Lower lobe of right lung (tissue), 2 donors: ENCODE data around the gene SOD3. TPM values are rescaled to one million over a fixed set of nuclear protein-coding genes. Genes with fewer than 3 reads are reported as not detected.

Experiments
- ATAC-seq, 2 donors: fragments of 200-7000 bp; cut with Tn5 transposase; one replicate each; pipeline ENCODE4 v1.9.1; 2020 to 2022; ENCODE audit warnings: mild to moderate bottlenecking in 2 of 2, moderate library complexity in 2 of 2
- DNase-seq: peaks from one replicate; pipeline ENCODE4 v3.0.0-alpha.2; 2020
- H3K27ac ChIP-seq: fragments of 200-600 bp; one replicate; pipeline ENCODE4 v1.8.0; 2022
- H3K27me3 ChIP-seq: fragments of 200-600 bp; one replicate; pipeline ENCODE4 v1.8.0; 2022; ENCODE audit warnings: low read depth
- H3K36me3 ChIP-seq: fragments of 200-600 bp; one replicate; pipeline ENCODE4 v1.8.0; 2022; ENCODE audit warnings: mild to moderate bottlenecking
- H3K4me1 ChIP-seq: fragments of 200-600 bp; one replicate; pipeline ENCODE4 v1.8.0; 2022
- H3K4me3 ChIP-seq: fragments of 200-600 bp; one replicate; pipeline ENCODE4 v1.8.0; 2022; ENCODE audit warnings: mild to moderate bottlenecking
- H3K9me3 ChIP-seq: fragments of 200-600 bp; one replicate; pipeline ENCODE4 v1.8.0; 2022
- intact Hi-C: fragments of 100-400 bp; cut with DNase I; formaldehyde crosslinking; loops from one replicate; pipeline ENCODE4 v1.11.0; 2022
- total RNA-seq: library from RNA; stranded (reverse); fragmentation: NEBNext Ultra II Directional; extraction: Animal tissue kit (Norgen Biotek cat#: 25700); gene quantifications from one replicate; pipeline ENCODE4 v1.2.1, GENCODE V29; 2021
- TF ChIP-seq, protein P1 (sequence below): fragments of 200-600 bp; IDR thresholded peaks from one replicate; pipeline ENCODE4 v1.8.0; 2022; ENCODE audit warnings: antibody characterized with exemption, mild to moderate bottlenecking
- donor health status: DM: no; HTN: yes; CAD: no; lungs with severe emphysema.

Gene SOD3
- total RNA-seq, 1 donor from 2014 or later, result 111 TPM

DNA sequence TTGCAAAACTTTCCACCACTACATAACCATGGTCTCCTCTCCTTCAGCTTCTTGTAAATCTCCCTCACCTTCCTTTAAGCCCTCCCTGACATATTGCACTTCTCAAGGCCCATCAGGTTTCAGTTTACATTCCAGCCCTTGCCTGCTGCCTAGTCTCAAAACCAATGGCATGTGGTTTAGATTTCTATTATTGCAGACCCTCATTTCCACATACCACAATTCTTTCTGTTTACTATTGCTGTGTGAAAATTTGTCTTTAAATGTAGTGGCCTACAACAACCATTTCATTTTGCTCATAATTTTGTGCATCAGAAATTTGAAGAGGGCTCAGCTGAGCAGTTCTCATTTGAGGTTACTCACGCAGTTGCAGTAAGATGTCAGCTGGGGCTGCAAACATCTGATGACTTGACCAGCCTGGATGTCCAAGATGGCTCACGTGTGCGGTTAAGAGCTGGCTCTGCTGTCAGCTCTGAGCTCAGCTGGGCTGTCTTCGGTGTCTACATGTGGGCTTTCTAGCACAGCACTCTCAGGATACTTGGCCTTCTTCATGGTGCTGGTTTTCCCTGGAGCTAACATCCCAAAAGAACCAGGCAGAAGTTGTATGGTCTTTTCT is 29.9 kb upstream of the SOD3 start:
- ATAC-seq (no peak), DNase-seq (no peak)
- intact Hi-C loops, result no loop called here
- H3K4me3 ChIP-seq, result no peak overlapping the region
- H3K9me3 ChIP-seq, result no peaks in the 10 kb centered on the region
- TF ChIP-seq, protein P1, sequence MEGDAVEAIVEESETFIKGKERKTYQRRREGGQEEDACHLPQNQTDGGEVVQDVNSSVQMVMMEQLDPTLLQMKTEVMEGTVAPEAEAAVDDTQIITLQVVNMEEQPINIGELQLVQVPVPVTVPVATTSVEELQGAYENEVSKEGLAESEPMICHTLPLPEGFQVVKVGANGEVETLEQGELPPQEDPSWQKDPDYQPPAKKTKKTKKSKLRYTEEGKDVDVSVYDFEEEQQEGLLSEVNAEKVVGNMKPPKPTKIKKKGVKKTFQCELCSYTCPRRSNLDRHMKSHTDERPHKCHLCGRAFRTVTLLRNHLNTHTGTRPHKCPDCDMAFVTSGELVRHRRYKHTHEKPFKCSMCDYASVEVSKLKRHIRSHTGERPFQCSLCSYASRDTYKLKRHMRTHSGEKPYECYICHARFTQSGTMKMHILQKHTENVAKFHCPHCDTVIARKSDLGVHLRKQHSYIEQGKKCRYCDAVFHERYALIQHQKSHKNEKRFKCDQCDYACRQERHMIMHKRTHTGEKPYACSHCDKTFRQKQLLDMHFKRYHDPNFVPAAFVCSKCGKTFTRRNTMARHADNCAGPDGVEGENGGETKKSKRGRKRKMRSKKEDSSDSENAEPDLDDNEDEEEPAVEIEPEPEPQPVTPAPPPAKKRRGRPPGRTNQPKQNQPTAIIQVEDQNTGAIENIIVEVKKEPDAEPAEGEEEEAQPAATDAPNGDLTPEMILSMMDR, result no peak
- H3K27ac ChIP-seq, result no peak overlapping the region
- no peaks in the 10 kb centered on the region for H3K27me3 ChIP-seq
- H3K4me1 ChIP-seq, result no peaks in the 10 kb centered on the region
- H3K36me3 ChIP-seq, result no peaks in the 10 kb centered on the region

DNA sequence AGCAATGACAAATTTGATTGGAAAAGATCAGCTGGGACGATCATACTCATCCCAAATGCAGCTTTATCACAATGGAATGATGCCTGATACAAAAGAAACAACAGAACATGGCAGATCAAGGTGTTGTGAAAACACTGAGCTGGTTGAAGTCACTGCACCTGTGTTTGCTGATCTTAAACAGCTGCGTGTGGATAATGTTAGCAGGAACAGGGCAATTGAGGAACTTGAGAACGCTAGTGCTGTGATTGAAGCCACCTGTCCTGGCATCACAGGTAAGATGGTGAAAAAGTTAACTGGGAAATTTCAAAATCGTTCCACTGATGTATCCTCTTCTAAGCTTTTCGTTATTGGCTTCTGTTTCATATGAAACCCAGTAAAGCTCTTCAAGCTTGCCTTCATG is 27.4 kb upstream of the SOD3 start:
- H3K9me3 ChIP-seq, result no peaks in the 10 kb centered on the region
- DNase-seq, result no peak
- no peak overlapping the region for H3K27ac ChIP-seq
- no peaks in the 10 kb centered on the region for H3K4me1 ChIP-seq
- no peaks in the 10 kb centered on the region for H3K27me3 ChIP-seq
- TF ChIP-seq, protein P1, result no peak
- intact Hi-C loops, result no loop called here
- no peak for ATAC-seq
- no peaks in the 10 kb centered on the region for H3K36me3 ChIP-seq
- no peak overlapping the region for H3K4me3 ChIP-seq

DNA sequence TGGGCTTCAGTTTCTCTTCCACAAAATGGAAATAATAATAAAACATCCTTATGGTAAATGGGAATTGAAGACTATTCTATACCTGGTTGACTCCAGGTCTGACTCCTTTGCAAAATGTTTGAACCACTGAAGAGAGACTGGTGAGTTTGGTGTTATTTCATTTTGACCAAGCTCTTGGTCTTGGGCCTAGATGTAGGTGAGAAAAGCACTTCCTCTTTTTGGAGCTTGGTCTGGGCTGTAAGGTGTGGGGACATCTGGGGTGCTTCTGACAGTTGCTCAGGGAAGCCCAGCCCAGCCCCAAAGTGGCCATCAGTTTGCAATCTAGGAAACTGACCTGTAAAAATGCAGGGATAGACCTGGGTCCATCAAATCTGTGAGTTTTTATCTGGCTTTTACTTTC is 26.8 kb upstream of the SOD3 start:
- ATAC-seq, result no peak
- Histone ChIP-seq H3K9me3 (no peaks in the 10 kb centered on the region), H3K27ac (no peak overlapping the region), H3K4me3 (no peak overlapping the region), H3K27me3 (no peaks in the 10 kb centered on the region), H3K4me1 (no peaks in the 10 kb centered on the region), H3K36me3 (no peaks in the 10 kb centered on the region)
- TF ChIP-seq, protein P1, result no peak
- DNase-seq, result no peak
- intact Hi-C loops, result no loop called here

DNA sequence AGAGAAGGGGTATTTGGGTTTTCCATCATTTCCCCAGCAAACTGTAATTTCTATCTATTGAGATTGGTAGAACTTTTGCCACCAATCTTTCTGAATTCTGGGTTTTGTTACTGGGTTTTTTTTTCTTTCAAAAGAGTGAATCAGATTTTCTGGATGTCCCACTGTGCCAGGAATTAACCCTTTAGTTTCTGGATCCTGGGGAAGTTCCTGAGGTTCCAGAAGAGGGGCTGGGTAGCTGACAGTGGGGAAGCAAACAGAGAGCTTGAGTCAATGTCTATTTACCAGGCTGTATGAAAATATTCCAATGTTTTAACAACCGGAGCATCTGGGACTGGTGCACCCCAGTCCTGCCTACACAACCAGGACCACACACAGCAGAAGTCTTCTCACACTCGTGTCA is 25.8 kb upstream of the SOD3 start:
- ATAC-seq, result no peak
- intact Hi-C loops, result no loop called here

DNA sequence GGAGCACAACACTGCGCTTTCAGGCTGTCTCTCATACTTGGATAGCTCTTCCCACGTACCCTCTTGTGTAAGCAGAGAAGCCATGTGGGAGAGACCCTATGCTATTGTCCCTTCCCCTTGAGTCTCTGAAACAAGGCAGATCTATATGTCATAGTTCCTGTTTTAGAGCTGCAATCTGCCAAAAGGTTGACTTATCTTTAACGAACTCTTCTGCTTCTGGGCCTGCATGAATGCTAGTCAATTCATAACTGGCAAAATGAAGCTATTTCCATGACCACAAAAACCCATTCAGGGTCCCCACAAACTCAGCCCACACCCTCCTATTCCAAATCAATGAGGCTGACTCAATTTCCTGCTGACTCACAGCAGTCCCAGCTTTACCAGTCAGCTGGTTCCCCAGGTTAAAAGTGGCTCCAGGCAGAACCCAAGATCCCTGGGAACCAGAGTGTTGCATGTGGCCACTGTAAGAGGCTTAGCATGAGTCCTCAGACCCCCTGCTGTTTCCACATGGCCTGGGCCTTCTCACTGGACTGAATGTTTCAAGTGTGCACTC is 25.3 kb upstream of the SOD3 start:
- H3K27me3 ChIP-seq, result no peaks in the 10 kb centered on the region
- no peaks in the 10 kb centered on the region for H3K9me3 ChIP-seq
- ATAC-seq, result no peak
- TF ChIP-seq, protein P1, result no peak
- DNase-seq, result no peak
- intact Hi-C loops, result no loop called here
- no peak overlapping the region for H3K4me3 ChIP-seq
- H3K27ac ChIP-seq, result no peak overlapping the region
- no peaks in the 10 kb centered on the region for H3K36me3 ChIP-seq
- H3K4me1 ChIP-seq, result no peaks in the 10 kb centered on the region

More for the DNA sequence above, 25.8 kb upstream of the SOD3 start:
- TF ChIP-seq, protein P1, result no peak
- no peaks in the 10 kb centered on the region for H3K36me3 ChIP-seq
- H3K27me3 ChIP-seq, result no peaks in the 10 kb centered on the region
- no peak overlapping the region for H3K4me3 ChIP-seq
- H3K27ac ChIP-seq, result no peak overlapping the region
- H3K9me3 ChIP-seq, result no peaks in the 10 kb centered on the region
- DNase-seq, result no peak
- H3K4me1 ChIP-seq, result no peaks in the 10 kb centered on the region
